Esophagus squamous epithelium (tissue), 4 donors: ENCODE data around the gene SLC22A5.

Experiments
- POLR2A ChIP-seq, 4 donors: fragments of 450-650 bp; IDR thresholded peaks; one replicate each; pipeline ENCODE4 v1.6.1; 2017; ENCODE audit warnings: antibody characterized with exemption in 4 of 4, mild to moderate bottlenecking in 4 of 4, moderate library complexity in 3 of 4
- TF ChIP-seq, protein P1 (sequence below), 6 experiments: fragments of 450-650 bp in 4 of 6; fragments of 200-600 bp in 2 of 6; sonication (generic) in 2 of 6; IDR thresholded peaks; one replicate each; pipeline ENCODE4 v1.5.1; 2016 to 2019; ENCODE audit warnings: antibody characterized with exemption in 6 of 6, mild to moderate bottlenecking in 4 of 6, moderate library complexity in 4 of 6

DNA sequence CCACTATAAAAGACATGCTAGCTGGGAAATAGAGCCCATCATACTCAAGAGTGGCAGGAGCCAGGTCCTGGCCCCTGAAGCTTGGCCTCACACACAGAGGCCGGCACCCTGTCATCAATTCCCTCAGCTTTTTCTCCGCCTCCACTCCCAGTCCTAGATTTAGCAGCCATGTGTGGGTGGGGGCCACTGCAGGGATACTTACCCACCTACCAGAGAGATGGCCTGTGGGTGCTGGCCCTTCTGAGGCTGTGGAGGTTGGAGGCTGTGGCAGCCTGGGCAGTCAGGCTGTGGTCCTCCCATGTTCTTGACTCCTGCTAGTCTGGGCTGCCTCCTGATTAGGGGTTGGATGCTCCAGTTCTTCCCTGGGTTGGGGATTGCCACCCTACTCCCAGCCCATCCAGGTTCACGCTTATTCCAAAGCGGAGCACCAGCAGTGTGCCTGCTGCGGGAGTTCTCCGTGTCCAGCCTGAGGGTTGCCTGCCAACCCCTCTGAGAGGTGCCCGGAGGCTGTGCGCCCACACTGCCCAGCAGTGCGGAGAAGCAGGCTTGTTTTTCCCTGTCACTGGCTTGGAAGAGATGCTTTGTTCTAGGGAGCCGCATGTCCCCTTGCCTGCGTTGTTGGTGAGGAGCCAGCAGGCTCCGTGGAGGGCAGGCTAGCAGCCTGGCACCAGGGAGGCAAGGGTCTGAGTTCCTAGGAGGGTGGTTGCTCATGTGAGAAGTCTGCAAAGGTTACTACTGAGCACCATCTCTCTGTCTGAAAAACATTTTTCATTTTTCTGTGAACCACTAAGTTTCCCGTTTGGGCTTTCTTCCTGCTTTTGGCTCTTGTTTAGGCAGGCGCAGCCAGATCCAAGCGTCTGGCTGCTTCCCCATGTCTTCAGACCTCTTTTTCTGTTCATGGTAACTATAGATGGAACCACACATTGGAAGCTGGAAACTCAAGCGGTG is 7.5 kb downstream of the SLC22A5 start:
- TF ChIP-seq, protein P1, sequence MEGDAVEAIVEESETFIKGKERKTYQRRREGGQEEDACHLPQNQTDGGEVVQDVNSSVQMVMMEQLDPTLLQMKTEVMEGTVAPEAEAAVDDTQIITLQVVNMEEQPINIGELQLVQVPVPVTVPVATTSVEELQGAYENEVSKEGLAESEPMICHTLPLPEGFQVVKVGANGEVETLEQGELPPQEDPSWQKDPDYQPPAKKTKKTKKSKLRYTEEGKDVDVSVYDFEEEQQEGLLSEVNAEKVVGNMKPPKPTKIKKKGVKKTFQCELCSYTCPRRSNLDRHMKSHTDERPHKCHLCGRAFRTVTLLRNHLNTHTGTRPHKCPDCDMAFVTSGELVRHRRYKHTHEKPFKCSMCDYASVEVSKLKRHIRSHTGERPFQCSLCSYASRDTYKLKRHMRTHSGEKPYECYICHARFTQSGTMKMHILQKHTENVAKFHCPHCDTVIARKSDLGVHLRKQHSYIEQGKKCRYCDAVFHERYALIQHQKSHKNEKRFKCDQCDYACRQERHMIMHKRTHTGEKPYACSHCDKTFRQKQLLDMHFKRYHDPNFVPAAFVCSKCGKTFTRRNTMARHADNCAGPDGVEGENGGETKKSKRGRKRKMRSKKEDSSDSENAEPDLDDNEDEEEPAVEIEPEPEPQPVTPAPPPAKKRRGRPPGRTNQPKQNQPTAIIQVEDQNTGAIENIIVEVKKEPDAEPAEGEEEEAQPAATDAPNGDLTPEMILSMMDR (IDR thresholded peaks at IDR 0.05) = no peak
- no peak for TF ChIP-seq POLR2A (IDR thresholded peaks at IDR 0.05)
